B cell (primary cell): ENCODE measurements around the gene TOMM6.

Experiments
- EZH2 ChIP-seq: IDR thresholded peaks from 2 replicates; pipeline ENCODE4 v1.6.1; 2012; ENCODE audit warnings: borderline replicate concordance, low read depth, mild to moderate bottlenecking, moderate library complexity, low read length; ENCODE audit not compliant: insufficient read depth, poor library complexity, severe bottlenecking
- TF ChIP-seq, protein P1 (sequence below): fragments of 200-600 bp; IDR thresholded peaks from one replicate; pipeline ENCODE4 v1.8.0; 2022; ENCODE audit warnings: antibody characterized with exemption, mild to moderate bottlenecking

DNA sequence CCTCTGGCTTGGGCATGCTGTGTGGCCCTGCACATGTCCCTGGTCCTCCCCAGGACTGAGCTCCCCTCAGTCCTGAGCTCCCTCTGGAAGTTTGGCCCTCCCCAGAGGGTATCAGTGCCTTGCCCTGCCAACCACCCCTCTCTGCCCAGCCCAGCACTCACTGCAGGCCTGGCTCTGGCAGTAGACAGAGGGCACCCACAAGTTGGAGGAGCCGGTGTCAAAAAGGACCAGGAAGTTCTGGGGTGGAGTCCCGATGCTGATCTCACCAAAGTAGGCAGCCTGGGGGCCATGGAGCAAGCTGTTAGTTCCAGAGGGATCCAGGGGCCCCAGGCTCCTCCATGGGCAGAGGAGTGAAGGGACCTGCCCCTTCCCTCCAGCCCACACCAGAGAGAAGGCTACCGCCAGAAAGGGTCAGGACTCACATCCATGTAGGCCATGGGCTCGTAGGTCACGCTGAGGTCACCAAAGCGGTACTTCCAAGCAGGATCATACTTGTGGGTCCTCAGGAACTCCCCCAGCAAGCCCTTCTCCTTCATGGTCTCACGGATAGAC, 43.2 kb upstream of the TOMM6 start:
- TF ChIP-seq, protein P1, sequence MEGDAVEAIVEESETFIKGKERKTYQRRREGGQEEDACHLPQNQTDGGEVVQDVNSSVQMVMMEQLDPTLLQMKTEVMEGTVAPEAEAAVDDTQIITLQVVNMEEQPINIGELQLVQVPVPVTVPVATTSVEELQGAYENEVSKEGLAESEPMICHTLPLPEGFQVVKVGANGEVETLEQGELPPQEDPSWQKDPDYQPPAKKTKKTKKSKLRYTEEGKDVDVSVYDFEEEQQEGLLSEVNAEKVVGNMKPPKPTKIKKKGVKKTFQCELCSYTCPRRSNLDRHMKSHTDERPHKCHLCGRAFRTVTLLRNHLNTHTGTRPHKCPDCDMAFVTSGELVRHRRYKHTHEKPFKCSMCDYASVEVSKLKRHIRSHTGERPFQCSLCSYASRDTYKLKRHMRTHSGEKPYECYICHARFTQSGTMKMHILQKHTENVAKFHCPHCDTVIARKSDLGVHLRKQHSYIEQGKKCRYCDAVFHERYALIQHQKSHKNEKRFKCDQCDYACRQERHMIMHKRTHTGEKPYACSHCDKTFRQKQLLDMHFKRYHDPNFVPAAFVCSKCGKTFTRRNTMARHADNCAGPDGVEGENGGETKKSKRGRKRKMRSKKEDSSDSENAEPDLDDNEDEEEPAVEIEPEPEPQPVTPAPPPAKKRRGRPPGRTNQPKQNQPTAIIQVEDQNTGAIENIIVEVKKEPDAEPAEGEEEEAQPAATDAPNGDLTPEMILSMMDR, result no peak
- TF ChIP-seq EZH2, result no peak
